ENCODE results near the gene AZIN2. TPM values are rescaled to one million over a fixed set of nuclear protein-coding genes. Genes with fewer than 3 reads are reported as not detected.

The AZIN2 gene
- total RNA-seq, 1 donor from 2014 or later = 11.8 TPM

DNA sequence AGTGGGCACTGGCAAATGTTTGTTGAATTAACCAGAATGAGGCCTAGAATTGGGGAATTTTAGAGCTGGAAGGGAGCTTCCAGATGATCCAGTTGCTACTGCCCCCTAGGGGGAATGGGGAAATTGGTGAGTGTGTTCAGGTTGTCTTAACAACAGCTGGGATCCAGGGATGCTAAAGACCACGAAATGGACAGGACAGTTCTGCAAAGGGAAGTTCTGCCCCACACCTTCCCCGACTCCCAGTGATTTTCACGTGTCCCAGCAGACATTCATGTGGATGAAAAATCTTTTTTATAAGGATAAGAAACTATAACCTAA is 67.0 kb downstream of the AZIN2 start:
- DNase-seq (ENCODE audit: low spot score in 2 of 2) = no peak
- FAIRE-seq = no peak

DNA sequence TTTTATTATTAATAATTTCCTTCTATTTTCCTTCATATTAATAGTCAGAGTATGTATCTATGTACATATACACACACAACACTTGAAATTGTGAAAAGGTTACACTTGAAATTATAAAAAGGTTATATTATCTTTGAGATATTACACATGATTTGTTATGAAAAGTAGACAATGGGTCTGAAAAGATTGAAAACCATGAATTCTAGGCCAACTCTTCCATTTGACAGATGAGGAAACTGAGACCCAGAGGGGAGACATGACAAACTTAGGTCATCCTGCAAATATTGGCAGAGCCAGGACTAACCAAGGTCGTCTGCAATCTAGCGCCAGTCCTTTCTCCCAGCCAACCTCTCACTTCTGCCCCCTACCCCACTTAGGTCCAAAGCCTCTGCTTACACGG is 67.7 kb downstream of the AZIN2 start:
- DNase-seq (ENCODE audit: low spot score in 2 of 2) (no peak), FAIRE-seq (no peak)

DNA sequence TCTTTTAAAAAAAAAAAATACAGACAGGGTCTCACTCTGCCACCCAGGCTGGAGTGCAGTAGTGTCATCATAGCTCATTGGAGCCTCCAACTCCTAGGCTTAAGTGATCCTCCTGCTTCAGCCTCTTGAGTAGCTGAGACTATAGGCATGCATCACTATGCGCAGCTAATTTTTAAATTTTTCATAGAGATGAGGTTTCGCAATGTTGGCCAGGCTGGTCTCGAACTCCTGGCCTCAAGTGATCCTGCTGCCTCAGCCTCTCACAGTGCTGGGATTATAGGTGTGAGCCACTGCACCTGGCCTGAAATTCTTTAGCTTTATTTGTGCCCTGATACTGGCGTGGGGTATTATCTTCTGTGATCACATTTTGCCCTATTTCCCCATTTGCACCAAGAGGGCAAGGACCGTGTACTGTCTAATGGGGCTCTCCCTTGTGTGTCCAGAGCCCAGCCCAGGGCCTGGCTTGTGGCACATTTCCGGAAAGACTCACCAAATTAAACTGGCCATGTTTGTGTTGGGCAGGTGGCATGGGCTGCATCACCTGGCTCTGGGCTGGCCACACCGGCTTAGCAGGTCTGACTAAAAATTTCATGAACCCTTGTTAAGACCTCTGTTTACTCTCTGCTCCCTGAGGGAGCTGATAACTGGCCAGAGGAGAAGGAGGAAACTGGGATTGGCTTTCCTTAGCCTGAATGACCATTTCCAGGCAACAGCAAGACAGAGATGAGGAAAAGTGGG is 68.7 kb downstream of the AZIN2 start:
- FAIRE-seq = no peak

DNA sequence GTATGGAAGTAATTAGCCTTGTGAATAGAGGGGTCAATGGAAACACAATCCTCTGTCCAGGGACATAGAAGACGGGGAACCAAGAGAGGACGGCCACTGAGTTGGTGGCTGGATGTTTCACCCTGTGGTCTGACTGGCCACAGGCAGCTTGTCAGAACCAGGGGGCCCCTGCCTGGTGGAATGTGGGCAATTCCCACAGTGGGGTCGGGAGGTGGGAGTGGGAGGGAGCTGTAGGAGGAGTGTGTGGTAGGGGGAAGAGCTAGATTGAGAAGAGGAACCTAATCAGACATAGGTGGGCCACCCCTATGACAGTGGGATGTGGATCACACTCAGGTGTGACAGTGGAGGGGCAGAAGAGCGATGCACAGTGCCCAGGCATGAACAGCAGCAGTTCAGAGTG is 69.6 kb downstream of the AZIN2 start:
- FAIRE-seq (no peak), DNase-seq (ENCODE audit: low spot score in 2 of 2) (no peak)

More for the DNA sequence above, 68.7 kb downstream of the AZIN2 start:
- DNase-seq (ENCODE audit: low spot score in 2 of 2) = no peak

DNA sequence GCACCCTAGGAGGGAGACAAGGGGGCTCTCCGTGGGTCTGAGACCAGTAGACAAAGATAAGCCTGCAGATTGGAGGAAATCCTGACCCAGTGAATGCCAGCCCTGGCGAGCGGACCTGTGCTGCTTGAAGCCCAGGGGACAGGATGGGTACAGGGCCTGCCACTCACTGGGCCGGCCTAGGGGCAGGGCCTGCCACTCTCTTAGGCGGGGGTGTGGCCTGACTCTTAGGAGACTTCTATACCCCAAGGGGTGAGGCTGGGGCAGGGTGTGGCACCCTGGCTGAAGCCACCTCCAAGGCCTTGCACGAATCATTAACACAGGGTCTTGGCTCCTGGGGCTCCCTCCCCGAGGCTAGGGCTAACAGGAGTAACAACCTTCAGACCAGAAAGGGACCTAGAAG is 70.2 kb downstream of the AZIN2 start:
- FAIRE-seq = no peak
- no peak for DNase-seq (ENCODE audit: low spot score in 2 of 2)

DNA sequence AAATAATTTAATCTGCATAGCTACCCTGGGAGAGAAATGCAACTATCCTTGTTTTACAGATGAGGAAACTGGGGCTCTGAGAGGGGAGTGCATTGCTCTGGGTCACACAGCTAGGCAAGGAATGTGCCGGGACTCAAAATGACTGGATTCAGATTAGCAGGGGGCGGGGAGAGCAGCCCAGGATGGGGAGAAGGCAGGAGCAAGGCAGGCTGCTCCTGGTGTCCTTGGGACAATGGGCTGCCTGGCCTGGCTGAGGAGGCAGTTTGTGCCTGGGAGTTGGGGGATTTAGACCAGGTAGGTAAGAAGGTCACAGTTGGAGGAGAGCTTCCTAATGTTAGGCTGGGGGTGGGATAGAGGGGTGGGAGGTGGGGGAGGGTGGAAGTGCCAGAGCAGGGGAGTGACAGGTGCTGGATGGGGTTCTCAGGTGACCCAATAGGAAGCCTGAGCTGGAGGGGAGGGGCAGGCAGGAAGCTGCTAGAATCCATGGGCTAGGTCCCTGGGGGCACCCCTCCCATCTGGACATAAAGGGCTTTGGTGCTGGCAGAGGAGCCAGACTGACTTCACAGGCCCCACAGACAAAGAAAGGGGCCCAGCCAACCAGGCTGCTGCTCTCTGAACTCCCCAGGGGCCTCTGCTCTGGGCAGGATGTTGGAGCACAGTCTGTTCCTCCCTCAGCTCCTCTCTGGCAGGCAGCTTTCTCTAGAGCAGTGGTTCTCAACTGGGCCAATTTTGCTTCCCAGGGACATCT is 71.9 kb downstream of the AZIN2 start:
- no peak for FAIRE-seq
- DNase-seq (ENCODE audit: low spot score in 2 of 2) = peak; percentile 63 to 68

DNA sequence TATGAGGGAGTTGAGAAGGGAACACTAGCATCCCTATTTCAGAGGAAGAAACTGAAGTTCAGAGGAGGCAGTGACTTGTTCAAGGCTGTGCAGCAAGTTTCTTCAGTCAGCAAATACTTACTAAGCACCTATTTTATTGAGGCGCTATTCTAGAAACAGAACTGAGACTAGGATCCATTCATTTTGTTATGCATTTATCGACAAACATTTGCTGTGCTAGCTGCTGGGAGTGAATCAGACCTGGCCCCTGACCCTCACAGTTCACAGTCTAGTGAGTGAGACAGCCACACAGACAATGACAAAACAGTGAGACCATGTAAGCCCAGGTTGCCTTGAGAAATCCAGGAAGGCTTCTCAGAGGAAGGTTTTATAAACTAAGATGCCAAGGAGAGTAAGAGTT is 72.7 kb downstream of the AZIN2 start:
- FAIRE-seq = no peak

DNA sequence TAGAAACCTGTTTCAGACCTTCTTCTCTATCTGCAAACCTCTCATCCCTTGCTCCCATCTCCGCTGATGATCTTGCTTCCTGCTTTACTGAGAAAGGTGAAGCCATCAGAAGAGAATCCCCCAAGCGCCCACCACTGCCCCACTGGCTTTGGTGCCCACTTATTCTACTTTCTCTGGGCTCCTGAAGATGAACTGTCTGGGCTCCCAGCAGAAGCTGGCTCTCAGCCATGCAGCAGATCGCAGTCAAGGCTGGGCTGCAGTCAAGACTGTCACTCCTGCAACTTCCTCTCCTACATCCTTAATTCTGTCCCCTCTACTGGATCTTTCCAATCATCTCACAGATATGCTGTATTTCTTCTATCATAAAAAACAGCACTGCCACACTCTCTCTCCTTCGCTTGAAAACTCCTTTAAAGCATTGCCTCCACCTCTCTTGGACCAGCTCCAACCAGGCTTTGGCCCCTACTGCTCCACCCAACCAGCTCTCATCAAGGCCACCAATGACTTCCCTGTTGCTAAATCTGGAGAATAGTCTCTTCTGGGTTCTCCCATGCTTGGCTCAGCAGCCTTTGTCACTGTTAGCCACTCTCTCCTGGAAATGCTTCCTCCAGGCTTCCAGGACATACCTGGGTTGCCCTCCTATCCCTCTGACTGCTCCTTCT is 75.1 kb downstream of the AZIN2 start:
- FAIRE-seq = no peak
- DNase-seq (ENCODE audit: low spot score in 2 of 2) = no peak

More for the DNA sequence above, 72.7 kb downstream of the AZIN2 start:
- DNase-seq (ENCODE audit: low spot score in 2 of 2) = no peak

DNA sequence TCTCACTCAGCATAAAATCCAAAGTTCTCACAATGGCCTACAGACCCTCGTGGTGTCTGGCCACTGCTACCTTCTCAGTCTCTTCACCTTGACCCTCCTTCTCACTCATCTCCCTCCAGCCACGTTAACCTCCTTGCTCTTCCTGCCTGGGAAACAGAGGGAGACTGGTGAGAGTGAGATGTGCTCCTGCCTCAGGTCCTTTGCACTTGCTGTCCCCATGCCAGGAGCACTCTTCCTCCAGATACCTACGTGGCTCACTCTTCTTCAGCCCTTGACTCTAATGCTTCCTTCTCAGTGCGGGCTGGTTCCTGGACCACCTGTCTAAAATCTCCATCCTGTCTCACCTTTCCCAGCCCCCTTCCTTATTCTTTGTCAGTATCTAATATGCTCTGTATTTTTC is 76.2 kb downstream of the AZIN2 start:
- DNase-seq (ENCODE audit: low spot score in 2 of 2) (no peak), FAIRE-seq (no peak)

DNA sequence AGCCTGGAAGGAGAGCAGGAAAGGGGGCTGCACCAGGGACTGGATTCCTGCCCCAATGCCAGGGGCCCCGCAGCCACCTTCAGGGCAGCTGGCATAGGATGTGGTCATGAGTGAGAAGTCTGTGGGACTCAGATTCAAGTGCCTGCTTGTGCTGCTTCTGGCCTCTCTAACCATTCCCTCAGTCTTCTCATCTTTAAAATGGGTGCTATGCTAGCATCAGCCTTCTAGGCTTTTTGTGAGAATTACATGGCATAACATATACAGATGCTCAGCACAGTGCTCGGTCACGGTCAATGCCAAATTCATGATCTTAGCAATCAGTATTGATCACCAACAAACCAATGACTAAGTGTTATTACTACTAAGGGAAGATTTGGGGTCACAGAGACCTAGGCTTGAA is 77.4 kb downstream of the AZIN2 start:
- no peak for FAIRE-seq

DNA sequence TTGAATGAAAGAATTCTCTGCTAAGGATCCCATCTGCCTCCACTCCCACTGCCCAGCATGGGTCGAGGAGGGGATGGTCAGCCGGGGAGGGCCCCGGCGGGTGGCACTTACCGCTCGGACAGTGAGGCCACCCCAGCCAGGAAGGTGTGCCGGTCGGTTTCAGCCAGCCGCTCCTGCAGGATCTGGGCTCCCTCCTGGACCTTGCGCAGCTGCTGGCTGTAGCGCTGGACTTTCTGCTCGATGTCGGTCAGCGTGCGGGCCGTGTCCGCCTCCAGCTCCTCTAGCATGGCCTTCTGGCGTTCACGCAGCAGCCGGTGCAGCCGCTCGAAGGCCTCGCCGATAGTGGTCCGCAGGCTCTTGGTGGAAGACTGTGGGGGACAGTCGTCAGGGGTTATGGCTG is 78.6 kb downstream of the AZIN2 start:
- DNase-seq (ENCODE audit: low spot score in 2 of 2) = no peak
- FAIRE-seq = no peak

More for the DNA sequence above, 77.4 kb downstream of the AZIN2 start:
- no peak for DNase-seq (ENCODE audit: low spot score in 2 of 2)

DNA sequence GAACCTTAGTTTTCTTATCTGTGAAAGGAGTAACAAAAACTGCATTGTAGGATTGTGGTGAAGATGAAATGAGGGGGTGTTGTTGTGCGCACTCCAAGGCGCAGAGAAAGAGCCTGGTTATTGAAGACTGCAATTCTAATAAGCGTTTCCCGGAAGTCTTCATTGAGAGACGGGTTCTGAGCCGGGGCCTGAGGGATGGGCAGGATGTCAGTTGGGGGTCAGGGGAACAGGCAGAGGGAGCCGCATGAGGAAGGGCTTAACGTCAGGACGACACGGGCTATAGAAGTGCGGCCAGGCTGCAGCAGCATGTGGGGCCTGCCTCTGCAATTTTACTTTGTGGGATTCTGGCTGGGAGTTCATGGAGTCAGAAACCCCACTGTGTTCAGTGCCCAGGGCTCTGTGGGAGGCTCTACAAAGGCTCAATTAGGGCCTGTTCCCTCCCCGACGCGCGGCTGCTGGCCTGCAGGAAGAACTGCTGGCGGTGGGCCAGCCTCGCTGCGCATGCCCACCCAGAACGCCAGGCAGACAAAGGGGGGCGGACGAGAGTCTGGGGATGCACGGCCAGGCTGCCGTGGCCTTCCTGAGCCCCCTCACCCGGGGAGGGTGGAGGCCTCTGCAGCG is 80.2 kb downstream of the AZIN2 start:
- DNase-seq (ENCODE audit: low spot score in 2 of 2) = peak; percentile 80 to 83
- FAIRE-seq = no peak

DNA sequence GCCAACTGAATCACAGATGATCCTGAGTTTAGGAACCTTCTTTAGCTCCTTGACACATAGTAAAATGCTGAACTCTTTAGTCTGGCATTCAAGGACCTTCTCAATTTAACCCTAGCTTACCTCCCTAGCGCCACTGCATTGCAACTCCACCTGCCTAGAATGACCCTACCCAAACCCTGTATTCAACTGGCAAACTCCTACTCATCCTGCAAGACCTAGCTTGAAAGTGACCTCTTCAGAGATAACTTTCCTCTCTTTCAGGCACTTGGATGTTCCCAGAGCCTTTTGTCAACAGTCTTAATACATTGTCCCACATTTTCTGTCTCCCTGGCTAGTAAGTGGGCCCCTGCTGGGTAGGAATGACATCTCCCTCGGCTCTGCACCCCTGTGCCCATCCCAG is 81.2 kb downstream of the AZIN2 start:
- FAIRE-seq (no peak), DNase-seq (ENCODE audit: low spot score in 2 of 2) (no peak)

DNA sequence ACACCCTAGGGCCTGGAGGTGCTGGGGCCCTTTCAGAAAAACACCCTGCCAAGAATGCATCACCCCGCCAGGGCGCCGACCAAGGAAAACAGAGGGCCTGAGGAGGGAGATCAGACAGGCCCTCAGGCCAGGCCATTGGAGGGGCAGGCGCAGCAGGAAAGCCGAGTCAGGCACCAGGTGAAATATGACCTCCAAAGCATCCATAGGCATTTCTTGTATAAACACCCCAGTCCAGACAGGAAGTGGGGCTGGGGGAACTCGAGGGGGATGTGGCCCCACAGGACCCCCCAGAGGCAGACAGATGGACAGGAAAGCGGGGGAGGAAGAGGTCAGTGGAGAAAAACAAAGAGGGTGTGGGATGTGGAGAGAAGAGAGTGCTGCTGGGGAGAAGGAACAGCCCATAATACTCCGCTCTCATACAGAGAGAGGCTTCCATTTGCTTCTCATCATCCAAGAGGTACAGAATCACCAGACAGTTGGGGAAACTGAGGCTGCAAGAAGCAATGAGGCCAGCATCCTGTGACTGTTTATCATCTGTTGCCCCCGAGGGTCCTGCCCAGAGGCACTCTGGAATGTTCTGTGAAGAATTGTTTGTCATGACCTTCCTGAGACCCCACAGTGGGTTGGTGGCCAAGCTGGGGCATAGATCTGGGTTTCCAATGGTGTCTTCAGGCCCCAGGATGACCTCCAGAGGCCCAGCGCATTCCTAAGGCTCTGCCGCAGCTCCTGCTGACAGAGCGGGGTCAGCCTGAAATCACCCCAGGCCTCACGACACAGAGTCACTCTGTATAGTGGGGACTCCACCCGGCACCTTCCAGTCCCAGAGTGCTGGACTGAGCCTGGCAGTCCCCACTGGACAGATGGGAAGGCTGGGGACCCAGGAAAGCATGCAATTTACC is 82.9 kb downstream of the AZIN2 start:
- DNase-seq (ENCODE audit: low spot score in 2 of 2) (no peak), FAIRE-seq (no peak)

DNA sequence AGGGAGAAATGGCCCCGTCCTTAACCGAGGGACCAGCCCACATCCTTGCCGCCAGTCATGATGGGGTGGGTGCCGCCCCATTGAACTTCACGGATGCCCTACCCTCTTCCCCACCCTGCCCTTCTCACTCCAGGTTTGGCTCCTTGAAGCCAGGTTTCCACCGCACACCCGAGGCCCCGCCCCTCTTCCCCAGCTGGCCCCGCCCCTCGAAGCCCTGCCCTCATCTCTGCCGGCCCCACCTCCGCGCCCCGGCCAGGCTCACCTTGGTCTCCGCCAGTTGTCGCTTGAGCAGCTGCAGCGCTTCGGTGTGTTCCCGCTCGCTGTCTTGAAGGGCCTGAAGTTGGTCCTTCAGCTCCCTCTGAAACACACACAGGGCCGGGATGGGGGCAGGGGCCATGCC is 84.3 kb downstream of the AZIN2 start:
- no peak for FAIRE-seq
- no peak for DNase-seq (ENCODE audit: low spot score in 2 of 2)

DNA sequence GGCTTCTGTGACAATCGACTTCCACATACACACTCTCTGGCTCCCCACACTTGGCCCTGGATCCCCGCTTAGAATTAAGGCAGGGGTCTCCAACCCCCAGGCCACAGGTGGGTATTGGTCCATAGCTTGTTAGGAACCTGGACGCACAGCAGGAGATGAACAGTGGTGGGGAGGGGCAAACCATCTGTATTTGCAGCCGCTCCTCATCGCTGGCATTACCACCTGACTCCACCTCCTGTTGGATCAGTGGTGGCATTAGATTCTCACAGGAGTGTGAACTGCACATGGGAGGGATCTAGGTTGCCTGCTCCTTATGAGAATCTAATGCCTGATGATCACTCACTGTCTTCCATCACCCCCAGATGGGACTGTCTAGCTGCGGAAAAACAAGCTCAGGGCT is 84.9 kb downstream of the AZIN2 start:
- FAIRE-seq (no peak), DNase-seq (ENCODE audit: low spot score in 2 of 2) (no peak)

DNA sequence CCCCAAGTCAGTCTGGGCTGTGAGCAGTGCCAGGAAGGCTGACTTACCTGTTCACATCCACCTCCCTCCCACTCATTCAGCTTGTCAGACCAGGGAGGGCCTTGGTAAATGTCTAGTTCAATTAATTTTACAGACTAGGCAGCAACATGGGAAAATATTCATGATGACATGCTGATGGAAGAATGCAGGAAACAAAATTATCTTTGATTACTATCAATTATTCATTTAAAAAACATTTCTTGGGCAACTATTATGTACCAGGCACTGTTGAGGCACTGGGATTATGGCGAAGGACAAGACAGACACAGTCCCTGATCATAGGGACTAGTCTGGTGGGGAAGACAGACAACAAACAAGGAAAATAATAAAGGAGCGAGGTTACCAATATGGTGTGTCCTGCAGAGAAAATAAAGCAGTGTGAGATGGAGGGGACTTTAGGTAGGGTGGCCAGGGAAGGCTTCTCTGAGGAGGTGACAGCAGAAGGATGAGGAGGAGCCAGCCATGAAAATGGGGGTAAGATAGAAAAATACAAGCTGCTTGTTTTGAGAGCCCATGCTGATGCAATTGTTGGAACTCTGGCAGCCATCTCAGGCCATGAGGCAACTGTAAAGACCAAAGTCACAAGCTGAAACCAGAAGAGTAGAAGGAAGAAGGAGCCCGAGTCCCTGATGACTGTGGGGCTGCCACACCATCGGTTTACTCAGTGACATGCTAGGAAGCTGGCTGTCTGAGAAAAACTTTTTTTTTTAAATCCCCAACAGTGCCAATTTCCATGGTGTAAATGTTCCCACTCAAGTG is 86.9 kb downstream of the AZIN2 start:
- DNase-seq (ENCODE audit: low spot score in 2 of 2) (no peak), FAIRE-seq (no peak)

DNA sequence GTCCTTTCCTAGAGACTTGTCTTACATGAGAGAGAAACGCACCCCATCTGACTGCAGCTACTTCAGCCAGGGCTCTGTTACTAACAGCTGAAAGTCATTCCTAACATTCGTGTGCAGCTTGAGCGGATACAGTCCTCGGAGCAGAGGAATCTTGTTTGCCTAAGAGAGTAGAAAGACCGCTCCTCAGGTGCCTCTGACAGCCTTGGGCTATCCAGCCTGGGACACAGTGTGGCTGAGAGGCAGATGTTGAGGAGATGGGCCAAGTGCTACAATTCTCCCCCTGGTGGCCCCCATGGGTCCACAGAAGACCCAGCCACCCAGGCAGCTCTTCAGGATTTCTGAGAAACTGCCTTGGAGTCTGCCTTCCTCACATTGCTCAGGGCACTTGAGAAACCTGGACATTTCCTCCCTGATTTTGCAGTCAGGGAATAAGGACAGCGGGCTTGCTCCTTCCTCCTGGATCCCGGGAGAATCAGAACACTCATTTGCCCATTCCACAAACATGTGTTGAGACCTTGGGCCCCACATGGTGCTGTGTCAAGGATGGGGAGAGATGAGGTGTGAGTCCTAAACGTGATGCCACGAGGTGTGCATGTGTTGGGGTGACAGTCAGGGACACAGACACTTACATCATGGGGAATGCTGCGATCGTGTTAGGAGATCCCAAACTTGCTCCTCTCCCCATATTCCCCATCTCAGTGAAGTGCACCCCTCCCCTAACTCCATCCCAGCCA is 87.8 kb downstream of the AZIN2 start:
- FAIRE-seq = no peak

More for the DNA sequence above, 87.8 kb downstream of the AZIN2 start:
- no peak for DNase-seq (ENCODE audit: low spot score in 2 of 2)
